ENCODE measurements around the gene USP48. TPM values are rescaled to one million over a fixed set of nuclear protein-coding genes. Genes with fewer than 3 reads are reported as not detected.

The USP48 gene
- polyA plus RNA-seq, 2 donors, result 14.4 to 18.4 TPM

GRCh38 chr1:21663248-21663950, 119.5 kb downstream of the USP48 start:
- no peaks in the 10 kb centered on the region for H3K9me3 ChIP-seq (ENCODE audit: control insufficient read depth in 2 of 2, insufficient read depth in 1 of 2, low read depth in 1 of 2, low read length in 1 of 2)
- H3K4me3 ChIP-seq (ENCODE audit: low read depth in 1 of 2, low read length in 2 of 2), result no peak overlapping the region
- no peak overlapping the region for H3K27ac ChIP-seq (ENCODE audit: low read depth in 2 of 2, low read length in 1 of 2)
- H3K4me1 ChIP-seq (ENCODE audit: control insufficient read depth in 2 of 2, insufficient read depth in 2 of 2, low read length in 1 of 2), result peaks cover 1 to 9% of the 10 kb centered on the region in 2 donors
- WGBS, 2 donors, result 63 to 65% methylated on average over 11 of the region's 11 CpGs
- H3K27me3 ChIP-seq (ENCODE audit: control insufficient read depth in 1 of 2, insufficient read depth in 2 of 2, low read length in 2 of 2), result no peaks in the 10 kb centered on the region
- H3K36me3 ChIP-seq (ENCODE audit: control insufficient read depth in 2 of 2, insufficient read depth in 2 of 2, low read length in 1 of 2), result no peaks in the 10 kb centered on the region

- 76 to 77% methylated on average over 6 of the region's 6 CpGs for WGBS, 2 donors
- H3K9me3 ChIP-seq (ENCODE audit: control insufficient read depth in 2 of 2, insufficient read depth in 1 of 2, low read depth in 1 of 2, low read length in 1 of 2), result no peaks in the 10 kb centered on the region
- H3K27me3 ChIP-seq (ENCODE audit: control insufficient read depth in 1 of 2, insufficient read depth in 2 of 2, low read length in 2 of 2), result no peaks in the 10 kb centered on the region
- no peaks in the 10 kb centered on the region for H3K36me3 ChIP-seq (ENCODE audit: control insufficient read depth in 2 of 2, insufficient read depth in 2 of 2, low read length in 1 of 2)
- H3K4me3 ChIP-seq (ENCODE audit: low read depth in 1 of 2, low read length in 2 of 2), result no peak overlapping the region
- peaks cover 0 to 9% of the 10 kb centered on the region in 2 donors for H3K4me1 ChIP-seq (ENCODE audit: control insufficient read depth in 2 of 2, insufficient read depth in 2 of 2, low read length in 1 of 2)
- no peak overlapping the region for H3K27ac ChIP-seq (ENCODE audit: low read depth in 2 of 2, low read length in 1 of 2)
Measured at GRCh38 chr1:21662426-21663247, 120.3 kb downstream of the USP48 start.

- WGBS, 2 donors, result 77 to 80% methylated on average over 5 of the region's 5 CpGs
- H3K4me1 ChIP-seq (ENCODE audit: control insufficient read depth in 2 of 2, insufficient read depth in 2 of 2, low read length in 1 of 2), result peaks cover 0 to 9% of the 10 kb centered on the region in 2 donors
- H3K36me3 ChIP-seq (ENCODE audit: control insufficient read depth in 2 of 2, insufficient read depth in 2 of 2, low read length in 1 of 2), result no peaks in the 10 kb centered on the region
- H3K4me3 ChIP-seq (ENCODE audit: low read depth in 1 of 2, low read length in 2 of 2), result no peak overlapping the region
- no peaks in the 10 kb centered on the region for H3K27me3 ChIP-seq (ENCODE audit: control insufficient read depth in 1 of 2, insufficient read depth in 2 of 2, low read length in 2 of 2)
- H3K9me3 ChIP-seq (ENCODE audit: control insufficient read depth in 2 of 2, insufficient read depth in 1 of 2, low read depth in 1 of 2, low read length in 1 of 2), result no peaks in the 10 kb centered on the region
- H3K27ac ChIP-seq (ENCODE audit: low read depth in 2 of 2, low read length in 1 of 2), result no peak overlapping the region
Measured at GRCh38 chr1:21661886-21662285, 121.1 kb downstream of the USP48 start.

GRCh38 chr1:21659924-21660326, 123.0 kb downstream of the USP48 start:
- peaks cover 0 to 3% of the 10 kb centered on the region in 2 donors for H3K4me1 ChIP-seq (ENCODE audit: control insufficient read depth in 2 of 2, insufficient read depth in 2 of 2, low read length in 1 of 2)
- no peaks in the 10 kb centered on the region for H3K9me3 ChIP-seq (ENCODE audit: control insufficient read depth in 2 of 2, insufficient read depth in 1 of 2, low read depth in 1 of 2, low read length in 1 of 2)
- no peaks in the 10 kb centered on the region for H3K36me3 ChIP-seq (ENCODE audit: control insufficient read depth in 2 of 2, insufficient read depth in 2 of 2, low read length in 1 of 2)
- WGBS, 2 donors, result 43 to 46% methylated on average over 4 of the region's 4 CpGs
- H3K27me3 ChIP-seq (ENCODE audit: control insufficient read depth in 1 of 2, insufficient read depth in 2 of 2, low read length in 2 of 2), result no peaks in the 10 kb centered on the region
- no peak overlapping the region for H3K27ac ChIP-seq (ENCODE audit: low read depth in 2 of 2, low read length in 1 of 2)
- no peak overlapping the region for H3K4me3 ChIP-seq (ENCODE audit: low read depth in 1 of 2, low read length in 2 of 2)

GRCh38 chr1:21659099-21659923, 123.6 kb downstream of the USP48 start:
- no peak overlapping the region for H3K27ac ChIP-seq (ENCODE audit: low read depth in 2 of 2, low read length in 1 of 2)
- H3K4me1 ChIP-seq (ENCODE audit: control insufficient read depth in 2 of 2, insufficient read depth in 2 of 2, low read length in 1 of 2), result peaks cover 0 to 3% of the 10 kb centered on the region in 2 donors
- no peak overlapping the region for H3K4me3 ChIP-seq (ENCODE audit: low read depth in 1 of 2, low read length in 2 of 2)
- 2 to 3% methylated on average over 59 to 64 of the region's 64 CpGs for WGBS, 2 donors
- H3K9me3 ChIP-seq (ENCODE audit: control insufficient read depth in 2 of 2, insufficient read depth in 1 of 2, low read depth in 1 of 2, low read length in 1 of 2), result no peaks in the 10 kb centered on the region
- H3K36me3 ChIP-seq (ENCODE audit: control insufficient read depth in 2 of 2, insufficient read depth in 2 of 2, low read length in 1 of 2), result no peaks in the 10 kb centered on the region
- H3K27me3 ChIP-seq (ENCODE audit: control insufficient read depth in 1 of 2, insufficient read depth in 2 of 2, low read length in 2 of 2), result no peaks in the 10 kb centered on the region

- WGBS, 2 donors, result 70 to 73% methylated on average over 10 of the region's 10 CpGs
- Histone ChIP-seq H3K9me3 (ENCODE audit: control insufficient read depth in 2 of 2, insufficient read depth in 1 of 2, low read depth in 1 of 2, low read length in 1 of 2) (no peaks in the 10 kb centered on the region), H3K4me1 (ENCODE audit: control insufficient read depth in 2 of 2, insufficient read depth in 2 of 2, low read length in 1 of 2) (peaks cover 0 to 3% of the 10 kb centered on the region in 2 donors), H3K27ac (ENCODE audit: low read depth in 2 of 2, low read length in 1 of 2) (no peak overlapping the region), H3K27me3 (ENCODE audit: control insufficient read depth in 1 of 2, insufficient read depth in 2 of 2, low read length in 2 of 2) (no peaks in the 10 kb centered on the region), H3K36me3 (ENCODE audit: control insufficient read depth in 2 of 2, insufficient read depth in 2 of 2, low read length in 1 of 2) (no peaks in the 10 kb centered on the region), H3K4me3 (ENCODE audit: low read depth in 1 of 2, low read length in 2 of 2) (no peak overlapping the region)
Measured at GRCh38 chr1:21657456-21658190, 125.3 kb downstream of the USP48 start.

GRCh38 chr1:21655748-21656147, 127.2 kb downstream of the USP48 start:
- Histone ChIP-seq H3K27ac (ENCODE audit: low read depth in 2 of 2, low read length in 1 of 2) (no peak overlapping the region), H3K4me3 (ENCODE audit: low read depth in 1 of 2, low read length in 2 of 2) (no peak overlapping the region), H3K9me3 (ENCODE audit: control insufficient read depth in 2 of 2, insufficient read depth in 1 of 2, low read depth in 1 of 2, low read length in 1 of 2) (no peaks in the 10 kb centered on the region), H3K27me3 (ENCODE audit: control insufficient read depth in 1 of 2, insufficient read depth in 2 of 2, low read length in 2 of 2) (no peaks in the 10 kb centered on the region), H3K36me3 (ENCODE audit: control insufficient read depth in 2 of 2, insufficient read depth in 2 of 2, low read length in 1 of 2) (no peaks in the 10 kb centered on the region), H3K4me1 (ENCODE audit: control insufficient read depth in 2 of 2, insufficient read depth in 2 of 2, low read length in 1 of 2) (peaks cover 4 to 9% of the 10 kb centered on the region in 2 donors)
- WGBS, 2 donors, result 24 to 28% methylated on average over 4 of the region's 4 CpGs

- H3K27me3 ChIP-seq (ENCODE audit: control insufficient read depth in 1 of 2, insufficient read depth in 2 of 2, low read length in 2 of 2), result no peaks in the 10 kb centered on the region
- H3K4me3 ChIP-seq (ENCODE audit: low read depth in 1 of 2, low read length in 2 of 2), result no peak overlapping the region
- H3K36me3 ChIP-seq (ENCODE audit: control insufficient read depth in 2 of 2, insufficient read depth in 2 of 2, low read length in 1 of 2), result no peaks in the 10 kb centered on the region
- no peak overlapping the region for H3K27ac ChIP-seq (ENCODE audit: low read depth in 2 of 2, low read length in 1 of 2)
- peaks cover 4 to 9% of the 10 kb centered on the region in 2 donors for H3K4me1 ChIP-seq (ENCODE audit: control insufficient read depth in 2 of 2, insufficient read depth in 2 of 2, low read length in 1 of 2)
- WGBS, 2 donors, result 76 to 79% methylated on average over 4 of the region's 4 CpGs
- H3K9me3 ChIP-seq (ENCODE audit: control insufficient read depth in 2 of 2, insufficient read depth in 1 of 2, low read depth in 1 of 2, low read length in 1 of 2), result no peaks in the 10 kb centered on the region
Measured at GRCh38 chr1:21655259-21655658, 127.7 kb downstream of the USP48 start.

GRCh38 chr1:21654209-21654608, 128.7 kb downstream of the USP48 start:
- WGBS, 2 donors, result 82 to 86% methylated on average over 6 of the region's 6 CpGs
- Histone ChIP-seq H3K4me1 (ENCODE audit: control insufficient read depth in 2 of 2, insufficient read depth in 2 of 2, low read length in 1 of 2) (peaks cover 4 to 5% of the 10 kb centered on the region in 2 donors), H3K27me3 (ENCODE audit: control insufficient read depth in 1 of 2, insufficient read depth in 2 of 2, low read length in 2 of 2) (no peaks in the 10 kb centered on the region), H3K4me3 (ENCODE audit: low read depth in 1 of 2, low read length in 2 of 2) (no peak overlapping the region), H3K36me3 (ENCODE audit: control insufficient read depth in 2 of 2, insufficient read depth in 2 of 2, low read length in 1 of 2) (no peaks in the 10 kb centered on the region), H3K27ac (ENCODE audit: low read depth in 2 of 2, low read length in 1 of 2) (no peak overlapping the region), H3K9me3 (ENCODE audit: control insufficient read depth in 2 of 2, insufficient read depth in 1 of 2, low read depth in 1 of 2, low read length in 1 of 2) (no peaks in the 10 kb centered on the region)
